MCF 10A (cell line): ENCODE measurements around the gene ZNF804A. TPM values are rescaled to one million over a fixed set of nuclear protein-coding genes. Genes with fewer than 3 reads are reported as not detected.
A peak's percentile ranks its signal among the peaks of the same experiment; 100 is the strongest.

ENCODE experiments used
- BruUV-seq: library from RNA; stranded (reverse); fragments of 400-500 nt; replicated peaks from 2 replicates; lab custom pipeline; 2021; lab: Mats Ljungman, UMichigan
- CTCF ChIA-PET: fragments of 300-600 bp; sonication (Branson Sonifier 250); formaldehyde crosslinking; extraction: SDS; loops from one replicate; lab custom pipeline; 2021; ENCODE audit warnings: antibody characterized with exemption, inconsistent platforms; lab: Yijun Ruan, JAX
- POLR2A ChIA-PET: fragments of 300-600, 350-650 bp; sonication (Branson Sonifier 250); formaldehyde crosslinking; extraction: SDS; loops from one replicate; lab custom pipeline; 2020; ENCODE audit warnings: antibody characterized with exemption, inconsistent platforms; lab: Yijun Ruan, JAX
- DNase-seq: peaks from one replicate; pipeline ENCODE4 v3.0.0-alpha.2; 2018; ENCODE audit not compliant: unreplicated experiment
- H3K27ac Mint-ChIP-seq: one replicate; pipeline ENCODE4 v1.8.0; 2022; ENCODE audit warnings: mild to moderate bottlenecking, low read depth, mixed read lengths; ENCODE audit not compliant: unreplicated experiment
- H3K27me3 Mint-ChIP-seq: one replicate; pipeline ENCODE4 v1.8.0; 2022; ENCODE audit warnings: mixed read lengths; ENCODE audit not compliant: insufficient read depth, unreplicated experiment
- H3K36me3 Mint-ChIP-seq: one replicate; pipeline ENCODE4 v1.8.0; 2022; ENCODE audit warnings: mild to moderate bottlenecking, moderate library complexity, mixed read lengths; ENCODE audit not compliant: insufficient read depth, unreplicated experiment
- H3K4me1 Mint-ChIP-seq: one replicate; pipeline ENCODE4 v1.8.0; 2022; ENCODE audit warnings: mixed read lengths; ENCODE audit not compliant: insufficient read depth, unreplicated experiment
- H3K4me3 Mint-ChIP-seq: one replicate; pipeline ENCODE4 v1.8.0; 2022; ENCODE audit warnings: mild to moderate bottlenecking, moderate library complexity, mixed read lengths; ENCODE audit not compliant: unreplicated experiment
- H3K9me3 Mint-ChIP-seq: one replicate; pipeline ENCODE4 v1.8.0; 2022; ENCODE audit warnings: mixed read lengths; ENCODE audit not compliant: unreplicated experiment
- intact Hi-C: fragments of 100-400 bp; cut with micrococcal nuclease; formaldehyde crosslinking; loops from 2 replicates; pipeline ENCODE4 v1.14.1; 2022
- total RNA-seq: library from RNA; stranded (reverse); gene quantifications from 2 replicates; pipeline ENCODE4 v1.2.3, GENCODE V29; 2022
- TF ChIP-seq, protein P1 (sequence below): fragments of 200-600 bp; IDR thresholded peaks from one replicate; pipeline ENCODE4 v1.8.0; 2022; ENCODE audit warnings: antibody characterized with exemption, mild to moderate bottlenecking; ENCODE audit not compliant: unreplicated experiment

ZNF804A gene
- total RNA-seq, 1 experiment from 2014 or later: not detected

DNA sequence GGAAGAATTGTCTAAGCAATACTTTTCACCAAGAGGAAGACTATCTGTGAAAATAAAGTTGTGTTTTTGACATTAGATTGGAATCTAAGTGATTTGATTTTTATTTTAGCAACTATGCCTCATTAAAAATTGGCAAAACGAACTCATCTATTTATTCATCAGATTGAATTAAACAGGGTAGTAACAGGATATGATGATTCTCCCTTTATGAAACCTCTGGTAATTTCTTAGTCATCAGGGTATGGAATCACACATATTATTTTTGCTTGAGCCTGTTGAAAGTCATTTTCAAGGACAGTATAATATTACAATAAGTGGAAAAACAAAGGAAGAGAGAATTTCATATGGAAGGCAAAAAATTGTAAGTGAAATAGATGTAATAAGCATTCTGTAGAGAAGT is 22.0 kb downstream of the ZNF804A start:
- no peaks in the 10 kb centered on the region for H3K27me3 Mint-ChIP-seq
- POLR2A ChIA-PET: no interaction called here
- CTCF ChIA-PET: no interaction called here
- BruUV-seq: no TSS peak
- H3K27ac Mint-ChIP-seq: no peak overlapping the region
- TF ChIP-seq, protein P1, sequence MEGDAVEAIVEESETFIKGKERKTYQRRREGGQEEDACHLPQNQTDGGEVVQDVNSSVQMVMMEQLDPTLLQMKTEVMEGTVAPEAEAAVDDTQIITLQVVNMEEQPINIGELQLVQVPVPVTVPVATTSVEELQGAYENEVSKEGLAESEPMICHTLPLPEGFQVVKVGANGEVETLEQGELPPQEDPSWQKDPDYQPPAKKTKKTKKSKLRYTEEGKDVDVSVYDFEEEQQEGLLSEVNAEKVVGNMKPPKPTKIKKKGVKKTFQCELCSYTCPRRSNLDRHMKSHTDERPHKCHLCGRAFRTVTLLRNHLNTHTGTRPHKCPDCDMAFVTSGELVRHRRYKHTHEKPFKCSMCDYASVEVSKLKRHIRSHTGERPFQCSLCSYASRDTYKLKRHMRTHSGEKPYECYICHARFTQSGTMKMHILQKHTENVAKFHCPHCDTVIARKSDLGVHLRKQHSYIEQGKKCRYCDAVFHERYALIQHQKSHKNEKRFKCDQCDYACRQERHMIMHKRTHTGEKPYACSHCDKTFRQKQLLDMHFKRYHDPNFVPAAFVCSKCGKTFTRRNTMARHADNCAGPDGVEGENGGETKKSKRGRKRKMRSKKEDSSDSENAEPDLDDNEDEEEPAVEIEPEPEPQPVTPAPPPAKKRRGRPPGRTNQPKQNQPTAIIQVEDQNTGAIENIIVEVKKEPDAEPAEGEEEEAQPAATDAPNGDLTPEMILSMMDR: no peak
- peaks cover 7% of the 10 kb centered on the region for H3K36me3 Mint-ChIP-seq
- no peaks in the 10 kb centered on the region for H3K4me1 Mint-ChIP-seq
- DNase-seq: peak; percentile 14
- intact Hi-C loops: no loop called here
- H3K9me3 Mint-ChIP-seq: no peaks in the 10 kb centered on the region
- no peak overlapping the region for H3K4me3 Mint-ChIP-seq

DNA sequence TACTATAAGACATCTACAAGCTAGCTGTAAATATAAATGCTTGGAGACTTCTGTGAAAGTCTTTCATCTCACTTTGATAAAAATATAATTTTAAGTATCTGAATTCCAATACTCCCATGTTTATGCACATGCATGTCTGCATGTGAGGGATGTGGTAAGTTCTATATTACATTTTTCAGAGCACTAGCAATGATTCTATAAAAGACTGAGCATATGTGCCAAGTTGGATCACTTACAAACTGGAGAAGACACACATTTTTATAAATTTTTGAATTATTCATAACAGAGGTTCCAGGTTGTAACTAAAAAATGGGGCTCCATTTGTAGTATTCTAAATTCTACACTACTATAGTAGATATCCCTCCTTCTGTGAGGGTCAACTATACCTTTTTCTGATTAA is 26.0 kb downstream of the ZNF804A start:
- Mint-ChIP-seq H3K4me3 (no peak overlapping the region), H3K4me1 (no peaks in the 10 kb centered on the region), H3K27me3 (no peaks in the 10 kb centered on the region), H3K9me3 (no peaks in the 10 kb centered on the region), H3K36me3 (no peaks in the 10 kb centered on the region), H3K27ac (no peak overlapping the region)
- no TSS peak for BruUV-seq
- no peak for DNase-seq
- TF ChIP-seq, protein P1: no peak
- intact Hi-C loops: no loop called here
- ChIA-PET CTCF (interaction anchor here (0.6 kb wide), 1 partner anchor 23 kb away, joined by 3 read pairs; no protein-coding TSS in a partner anchor), POLR2A (no interaction called here)

DNA sequence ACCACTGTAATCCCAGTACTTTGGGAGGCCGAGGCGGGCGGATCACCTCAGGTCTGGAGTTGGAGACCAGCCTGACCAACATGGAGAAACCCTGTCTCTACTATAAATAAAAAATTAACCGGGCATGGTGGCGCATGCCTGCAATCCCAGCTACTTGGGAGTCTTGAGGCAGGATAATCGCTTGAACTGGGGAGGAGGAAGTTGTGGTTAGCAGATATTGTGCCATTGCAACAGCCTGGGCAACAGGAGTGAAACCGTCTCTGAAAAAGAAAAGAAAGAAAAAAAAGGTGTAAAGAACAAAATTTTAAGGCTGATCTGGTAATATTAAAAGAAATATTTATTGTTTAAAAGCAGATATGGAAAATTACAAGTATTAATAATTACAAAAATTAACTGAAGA is 29.7 kb downstream of the ZNF804A start:
- Mint-ChIP-seq H3K9me3 (no peaks in the 10 kb centered on the region), H3K27me3 (no peaks in the 10 kb centered on the region), H3K4me1 (no peaks in the 10 kb centered on the region), H3K27ac (no peak overlapping the region), H3K4me3 (no peak overlapping the region), H3K36me3 (no peaks in the 10 kb centered on the region)
- TF ChIP-seq, protein P1: no peak
- CTCF ChIA-PET: no interaction called here
- POLR2A ChIA-PET: no interaction called here
- no peak for DNase-seq
- no TSS peak for BruUV-seq
- intact Hi-C loops: no loop called here

DNA sequence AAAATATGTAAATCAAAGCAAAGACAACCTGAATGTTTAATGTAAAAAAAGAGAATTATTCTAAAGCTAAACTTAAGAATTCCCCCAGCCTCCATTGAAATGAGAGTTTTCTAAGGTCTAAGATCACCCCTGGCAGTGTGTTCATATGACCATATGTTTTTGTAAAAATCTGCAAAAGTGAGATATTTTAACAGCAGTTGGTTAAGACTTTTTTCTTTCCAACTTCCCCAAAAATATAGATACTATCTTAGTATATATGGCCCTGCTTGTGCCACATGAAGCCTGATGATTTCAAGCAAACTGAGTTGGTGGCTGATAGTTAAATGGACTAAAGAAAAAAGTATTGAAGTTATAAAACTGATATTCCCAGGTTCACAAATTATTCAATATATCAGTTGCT is 35.4 kb downstream of the ZNF804A start:
- H3K27me3 Mint-ChIP-seq: no peaks in the 10 kb centered on the region
- ChIA-PET POLR2A (interaction anchor here (0.6 to 1.6 kb wide), 2 partner anchors 12 to 1852 kb away, joined by 3 read pairs; partner anchors contain the start of gene ZC3H15), CTCF (no interaction called here)
- no peak overlapping the region for H3K27ac Mint-ChIP-seq
- H3K9me3 Mint-ChIP-seq: no peaks in the 10 kb centered on the region
- no peaks in the 10 kb centered on the region for H3K4me1 Mint-ChIP-seq
- intact Hi-C loops: no loop called here
- no TSS peak for BruUV-seq
- no peaks in the 10 kb centered on the region for H3K36me3 Mint-ChIP-seq
- H3K4me3 Mint-ChIP-seq: no peak overlapping the region
- TF ChIP-seq, protein P1: no peak
- no peak for DNase-seq
